ENCODE measurements around the gene KCNK4. TPM values are rescaled to one million over a fixed set of nuclear protein-coding genes. Genes with fewer than 3 reads are reported as not detected.
A peak's percentile ranks its signal among the peaks of the same experiment; 100 is the strongest.

KCNK4 gene
- total RNA-seq, 1 experiment from 2014 or later: 0.28 TPM

- H3K4me1 ChIP-seq (ENCODE audit: insufficient read depth, low read length): peaks cover 9% of the 10 kb centered on the region; the same call in 1 of the 2 replicates
- H2BK120ac ChIP-seq (ENCODE audit: low read depth, low read length, poor library complexity, severe bottlenecking): no peak within 1 kb of the TSS
- no peak within 1 kb of the TSS for H3K27ac ChIP-seq (ENCODE audit: insufficient read length, low read depth, low read length)
- H3K27me3 ChIP-seq (ENCODE audit: insufficient read depth, low read length): no peaks in the 10 kb centered on the region
- H2BK20ac ChIP-seq (ENCODE audit: low read depth, low read length, poor library complexity, severe bottlenecking): no peak within 1 kb of the TSS
- H3K79me2 ChIP-seq (ENCODE audit: insufficient read depth, low read length): peaks cover 9% of the 10 kb centered on the region; the same call in 1 of the 2 replicates
- DNase-seq: peak; percentile 95
- H2BK15ac ChIP-seq (ENCODE audit: low read depth, low read length): no peak within 1 kb of the TSS
- peak within 1 kb of the TSS; percentile 33 for H3K18ac ChIP-seq (ENCODE audit: insufficient read length, low read depth, low read length)
- peaks cover 28% of the 10 kb centered on the region for H3K23me2 ChIP-seq (ENCODE audit: insufficient read length, low read depth, low read length, poor library complexity, severe bottlenecking)
- peak within 1 kb of the TSS; percentile 37 for H3K14ac ChIP-seq (ENCODE audit: insufficient read depth, low read length)
- no peak within 1 kb of the TSS for H3K23ac ChIP-seq (ENCODE audit: insufficient read length, low read depth, low read length)
- H3K4me2 ChIP-seq (ENCODE audit: insufficient read depth, insufficient read length, low read length): peak within 1 kb of the TSS; percentile 99
- Mint-ChIP-seq H3K4me3 (peak within 1 kb of the TSS; percentile 88 to 94), H3K9me3 (no peaks in the 10 kb centered on the region; a peak in 1 of 5 replicates), H3K27ac (peak within 1 kb of the TSS; percentile 95 to 98 (median 96)), H3K36me3 (ENCODE audit: insufficient read depth in 1 of 3, low read depth in 3 of 3) (peaks cover 12 to 22% (median 13%) of the 10 kb centered on the region in 3 experiments; a peak in 6 of 7 replicates), H3K27me3 (ENCODE audit: low read depth) (no peaks in the 10 kb centered on the region), H3K4me1 (peaks cover 40 to 53% of the 10 kb centered on the region in 2 experiments)
- no peak within 1 kb of the TSS for H3T11ph ChIP-seq (ENCODE audit: low read length)
- H4K5ac ChIP-seq (ENCODE audit: insufficient read length, low read depth, low read length): no peak within 1 kb of the TSS
- WGBS (ENCODE audit: extremely low coverage, insufficient read length, low lambda C conversion rate): no CpG with 5 or more reads among the region's 74 CpGs
- no peak within 1 kb of the TSS for H4K91ac ChIP-seq (ENCODE audit: insufficient read length, low read depth, low read length)
- peak within 1 kb of the TSS; percentile 43 for H2AFZ ChIP-seq (ENCODE audit: low read length)
- no peaks in the 10 kb centered on the region for H3K9me3 ChIP-seq (ENCODE audit: control insufficient read depth, low read depth, low read length)
- no peak within 1 kb of the TSS for H3K4ac ChIP-seq (ENCODE audit: low read depth, low read length)
- peak within 1 kb of the TSS; percentile 59 for H3K9ac ChIP-seq (ENCODE audit: extremely low read depth, insufficient read length, low read length)
- H3K56ac ChIP-seq (ENCODE audit: insufficient read length, low read depth, low read length): no peak within 1 kb of the TSS
- H2BK12ac ChIP-seq (ENCODE audit: insufficient read length, low read depth, low read length): no peak within 1 kb of the TSS
- H2BK5ac ChIP-seq (ENCODE audit: insufficient read length, low read length): no peak within 1 kb of the TSS
- TF ChIP-seq CTCF (conservative IDR thresholded peaks at IDR 0.05): peak; percentile 39; the same call in 2 of the 3 replicates
- no peaks in the 10 kb centered on the region for H4K20me1 ChIP-seq (ENCODE audit: control insufficient read depth, insufficient read depth, insufficient read length)
- no peak within 1 kb of the TSS for H4K8ac ChIP-seq (replicated peaks; ENCODE audit: insufficient read length, low read depth, low read length)
- H3K79me1 ChIP-seq (ENCODE audit: insufficient read depth, low read depth, low read length, poor library complexity, severe bottlenecking): peaks cover 3% of the 10 kb centered on the region
- no peak within 1 kb of the TSS for H2AK5ac ChIP-seq (ENCODE audit: insufficient read length, low read length)
Observed at GRCh38 chr11:64246871-64247728, 44.0 kb upstream of the KCNK4 start, which contains the start of gene PPP1R14B. PPP1R14B (minus strand) TSS chr11:64246943; CDS start chr11:64246673, 270 bp downstream.

Measured in H9 (cell line).